ENCODE measurements around the gene ST8SIA4. TPM values are rescaled to one million over a fixed set of nuclear protein-coding genes. Genes with fewer than 3 reads are reported as not detected.
A peak's percentile ranks its signal among the peaks of the same experiment; 100 is the strongest.

Gene ST8SIA4
- total RNA-seq, 1 donor from 2014 or later = 0.59 TPM

- Mint-ChIP-seq H3K27ac (ENCODE audit: unreplicated experiment) (no peak overlapping the region), H3K36me3 (ENCODE audit: low read depth, unreplicated experiment) (no peaks in the 10 kb centered on the region), H3K27me3 (ENCODE audit: low read depth, unreplicated experiment) (no peaks in the 10 kb centered on the region), H3K4me1 (ENCODE audit: low read depth, unreplicated experiment) (peaks cover 9% of the 10 kb centered on the region), H3K9me3 (ENCODE audit: unreplicated experiment) (no peaks in the 10 kb centered on the region), H3K4me3 (ENCODE audit: unreplicated experiment) (no peak overlapping the region)
- TF ChIP-seq CTCF (IDR thresholded peaks at IDR 0.05; ENCODE audit: insufficient read depth, low read depth, low read length) (no peak), EZH2 (IDR thresholded peaks at IDR 0.05; ENCODE audit: insufficient read depth, low read length) (no peak)
- Histone ChIP-seq H4K20me1 (ENCODE audit: insufficient read depth, low read length) (no peaks in the 10 kb centered on the region), H3K27ac (ENCODE audit: low read depth, low read length) (no peak overlapping the region), H2AFZ (ENCODE audit: low read depth, low read length) (peak overlapping the region; percentile 67), H3K4me2 (ENCODE audit: low read length) (peak overlapping the region; percentile 43), H3K4me1 (ENCODE audit: insufficient read depth, low read length) (no peaks in the 10 kb centered on the region), H3K27me3 (ENCODE audit: insufficient read depth, low read length) (no peaks in the 10 kb centered on the region), H3K36me3 (ENCODE audit: insufficient read depth, low read length) (no peaks in the 10 kb centered on the region), H3K9me3 (ENCODE audit: insufficient read depth, low read depth, low read length) (no peaks in the 10 kb centered on the region), H3K4me3 (ENCODE audit: insufficient read depth, low read depth, low read length) (no peak overlapping the region), H3K9ac (ENCODE audit: low read length) (peak overlapping the region; percentile 29), H3K79me2 (ENCODE audit: insufficient read depth, low read length) (no peaks in the 10 kb centered on the region)
- FAIRE-seq (no peak), DNase-seq (ENCODE audit: low read depth) (no peak)
Measured at GRCh38 chr5:100828071-100828897, 74.8 kb downstream of the ST8SIA4 start.

DNA sequence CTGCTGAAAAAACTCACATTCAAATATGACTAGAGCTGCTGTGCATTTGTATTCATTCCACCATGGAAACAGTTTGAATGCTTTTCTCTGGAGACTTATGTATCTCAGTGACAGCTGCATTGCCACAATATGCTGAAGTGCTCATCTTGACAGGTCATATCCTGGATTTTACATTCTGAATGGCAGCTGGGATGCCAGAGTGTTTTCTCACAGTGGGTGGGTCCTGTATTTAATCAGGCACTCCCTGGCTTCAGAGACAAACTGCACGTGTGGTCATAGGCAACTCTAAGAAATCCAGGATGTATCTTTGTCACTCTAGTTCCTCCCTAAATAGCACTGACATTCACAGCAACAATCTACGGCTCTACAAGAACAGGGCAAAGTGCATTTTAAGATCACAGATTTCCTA lies 75.6 kb downstream of the ST8SIA4 start:
- H3K9ac ChIP-seq (ENCODE audit: low read length) = no peak overlapping the region
- H3K79me2 ChIP-seq (ENCODE audit: insufficient read depth, low read length) = no peaks in the 10 kb centered on the region
- no peaks in the 10 kb centered on the region for H3K27me3 ChIP-seq (ENCODE audit: insufficient read depth, low read length)
- H2AFZ ChIP-seq (ENCODE audit: low read depth, low read length) = no peak overlapping the region
- no peak overlapping the region for H3K4me3 ChIP-seq (ENCODE audit: insufficient read depth, low read depth, low read length)
- no peaks in the 10 kb centered on the region for H3K9me3 Mint-ChIP-seq (ENCODE audit: unreplicated experiment)
- no peak overlapping the region for H3K27ac ChIP-seq (ENCODE audit: low read depth, low read length)
- no peak overlapping the region for H3K4me3 Mint-ChIP-seq (ENCODE audit: unreplicated experiment)
- no peaks in the 10 kb centered on the region for H3K9me3 ChIP-seq (ENCODE audit: insufficient read depth, low read depth, low read length)
- DNase-seq (ENCODE audit: low read depth) (no peak), FAIRE-seq (no peak)
- peak overlapping the region; percentile 6 for H3K4me2 ChIP-seq (ENCODE audit: low read length)
- H3K36me3 ChIP-seq (ENCODE audit: insufficient read depth, low read length) = no peaks in the 10 kb centered on the region
- no peaks in the 10 kb centered on the region for H3K4me1 ChIP-seq (ENCODE audit: insufficient read depth, low read length)
- peaks cover 9% of the 10 kb centered on the region for H3K4me1 Mint-ChIP-seq (ENCODE audit: low read depth, unreplicated experiment)
- no peak for TF ChIP-seq EZH2 (IDR thresholded peaks at IDR 0.05; ENCODE audit: insufficient read depth, low read length)
- TF ChIP-seq CTCF (IDR thresholded peaks at IDR 0.05; ENCODE audit: insufficient read depth, low read depth, low read length) = no peak
- H4K20me1 ChIP-seq (ENCODE audit: insufficient read depth, low read length) = no peaks in the 10 kb centered on the region
- H3K27me3 Mint-ChIP-seq (ENCODE audit: low read depth, unreplicated experiment) = no peaks in the 10 kb centered on the region
- H3K27ac Mint-ChIP-seq (ENCODE audit: unreplicated experiment) = no peak overlapping the region
- H3K36me3 Mint-ChIP-seq (ENCODE audit: low read depth, unreplicated experiment) = no peaks in the 10 kb centered on the region

GRCh38 chr5:100826133-100826532 lies 76.9 kb downstream of the ST8SIA4 start:
- Histone ChIP-seq H3K36me3 (ENCODE audit: insufficient read depth, low read length) (no peaks in the 10 kb centered on the region), H4K20me1 (ENCODE audit: insufficient read depth, low read length) (no peaks in the 10 kb centered on the region), H3K4me3 (ENCODE audit: insufficient read depth, low read depth, low read length) (no peak overlapping the region), H2AFZ (ENCODE audit: low read depth, low read length) (no peak overlapping the region), H3K9me3 (ENCODE audit: insufficient read depth, low read depth, low read length) (no peaks in the 10 kb centered on the region), H3K27ac (ENCODE audit: low read depth, low read length) (no peak overlapping the region), H3K9ac (ENCODE audit: low read length) (no peak overlapping the region), H3K79me2 (ENCODE audit: insufficient read depth, low read length) (no peaks in the 10 kb centered on the region), H3K4me1 (ENCODE audit: insufficient read depth, low read length) (no peaks in the 10 kb centered on the region), H3K27me3 (ENCODE audit: insufficient read depth, low read length) (no peaks in the 10 kb centered on the region), H3K4me2 (ENCODE audit: low read length) (no peak overlapping the region)
- Mint-ChIP-seq H3K27me3 (ENCODE audit: low read depth, unreplicated experiment) (no peaks in the 10 kb centered on the region), H3K36me3 (ENCODE audit: low read depth, unreplicated experiment) (no peaks in the 10 kb centered on the region), H3K9me3 (ENCODE audit: unreplicated experiment) (no peaks in the 10 kb centered on the region), H3K4me3 (ENCODE audit: unreplicated experiment) (no peak overlapping the region), H3K27ac (ENCODE audit: unreplicated experiment) (no peak overlapping the region), H3K4me1 (ENCODE audit: low read depth, unreplicated experiment) (peaks cover 9% of the 10 kb centered on the region)
- FAIRE-seq (no peak), DNase-seq (ENCODE audit: low read depth) (no peak)
- no peak for TF ChIP-seq CTCF (IDR thresholded peaks at IDR 0.05; ENCODE audit: insufficient read depth, low read depth, low read length)
- no peak for TF ChIP-seq EZH2 (IDR thresholded peaks at IDR 0.05; ENCODE audit: insufficient read depth, low read length)
